Right lobe of liver (tissue), 6 donors: ENCODE data around the gene GPR155. TPM values are rescaled to one million over a fixed set of nuclear protein-coding genes. Genes with fewer than 3 reads are reported as not detected.
"Not testable (repeated sequence)": the region's sequence is repeated elsewhere in the genome, so short reads cannot be mapped to it uniquely, and the experiment has no call there.

Experiments used
- ATAC-seq, 4 donors: fragments of 200-7000 bp; cut with Tn5 transposase; one replicate each; pipeline ENCODE4 v1.9.1; 2020; ENCODE audit warnings: mild to moderate bottlenecking in 4 of 4, moderate library complexity in 4 of 4
- DNase-seq, 3 donors: peaks; one replicate each; pipeline ENCODE4 v3.0.0-alpha.2; 2020
- H3K27ac ChIP-seq, 3 donors: fragments of 200-600 bp; one replicate each; pipeline ENCODE4 v1.8.0; 2022
- H3K27me3 ChIP-seq, 2 donors: fragments of 200-600 bp; one replicate each; pipeline ENCODE4 v1.8.0; 2022
- H3K36me3 ChIP-seq, 4 donors: fragments of 200-600 bp; sonication (generic) in 1 of 4; one replicate each; pipeline versions ENCODE4 v1.5.1 to v1.8.0; 2017 to 2022; ENCODE audit warnings: control low read depth in 1 of 4
- H3K4me1 ChIP-seq, 4 donors: fragments of 200-600 bp; sonication (generic) in 1 of 4; one replicate each; pipeline versions ENCODE4 v1.5.1 to v1.8.0; 2017 to 2022; ENCODE audit warnings: control low read depth in 1 of 4
- H3K4me3 ChIP-seq, 3 donors: fragments of 200-600 bp; one replicate each; pipeline ENCODE4 v1.8.0; 2022
- H3K9me3 ChIP-seq, 4 donors: fragments of 200-600 bp; sonication (generic) in 1 of 4; one replicate each; pipeline versions ENCODE4 v1.5.1 to v1.8.0; 2017 to 2022; ENCODE audit warnings: control low read depth in 1 of 4
- POLR2A ChIP-seq: fragments of 450-650 bp; IDR thresholded peaks from one replicate; pipeline ENCODE4 v1.6.1; 2017; ENCODE audit warnings: antibody characterized with exemption, mild to moderate bottlenecking
- WGBS: methylation state at CpG from one replicate; pipeline ENCODE4 v1.1.6; 2018; ENCODE audit warnings: low coverage, low lambda C conversion rate; ENCODE audit not compliant: insufficient coverage; ENCODE audit errors: missing lambda C conversion rate; 5-methylcytosine and 5-hydroxymethylcytosine counted together
- intact Hi-C, 2 donors: fragments of 100-400 bp; cut with DNase I; formaldehyde crosslinking; loops; one replicate each; pipeline versions ENCODE4 v1.11.2 to v1.14.1; 2022
- total RNA-seq, 6 experiments: library from RNA; depleted of rRNA in 2 of 6; stranded (reverse); fragments of >200 nt in 2 of 6; fragmentation: NEBNext Ultra II Directional in 3 of 6; extraction: Animal tissue kit (Norgen Biotek cat#: 25700) in 3 of 6; gene quantifications; one replicate each; pipeline versions ENCODE4 v1.1.0 to v1.2.4, GENCODE V29; 2016 to 2023
- TF ChIP-seq, protein P1 (sequence below), 4 donors: fragments of 200-600 bp in 3 of 4; fragments of 450-650 bp in 1 of 4; IDR thresholded peaks; one replicate each; pipeline versions ENCODE4 v1.5.1 to v1.8.0; 2016 to 2022; ENCODE audit warnings: antibody characterized with exemption in 4 of 4, mild to moderate bottlenecking in 2 of 4
- donor health status: DM: no; HTN: yes; CAD: no.
- donor health status: DM: no; HTN: no; CAD: no.
- donor health status: DM: no; HTN: no; CAD: no.
- donor health status: DM: no; HTN: yes; CAD: no.
- donor health status: DM: no; HTN: yes; CAD: no.

Gene GPR155
- total RNA-seq, 6 experiments from 2014 or later, result 6.5 to 11.3 (median 7.7) TPM

DNA sequence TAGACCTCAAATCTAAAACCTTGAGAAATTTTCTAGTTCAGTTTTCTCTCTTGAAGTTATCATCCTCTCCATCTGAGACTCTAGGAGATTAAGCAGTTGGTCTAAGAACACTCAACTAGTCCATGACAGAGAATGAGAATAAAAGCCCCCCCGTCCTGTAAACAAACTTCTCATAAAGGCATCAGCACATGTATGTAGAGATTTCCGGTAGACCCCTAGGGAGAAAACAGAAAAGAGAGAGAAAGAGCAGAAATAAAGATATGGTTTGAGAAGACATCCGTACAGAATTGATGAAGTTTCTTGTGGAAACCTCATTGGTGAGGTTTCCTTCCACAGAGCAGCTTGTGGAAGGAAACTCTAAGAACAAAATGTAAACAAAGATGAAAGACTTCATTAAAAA is 3.2 kb upstream of the GPR155 start:
- 65% methylated on average over 3 of the region's 3 CpGs for WGBS
- Histone ChIP-seq H3K27me3 (no peaks in the 10 kb centered on the region), H3K27ac (no peak overlapping the region), H3K4me1 (no peaks in the 10 kb centered on the region), H3K4me3 (no peak overlapping the region), H3K36me3 (no peaks in the 10 kb centered on the region), H3K9me3 (no peaks in the 10 kb centered on the region)
- no peak for TF ChIP-seq POLR2A
- TF ChIP-seq, protein P1, sequence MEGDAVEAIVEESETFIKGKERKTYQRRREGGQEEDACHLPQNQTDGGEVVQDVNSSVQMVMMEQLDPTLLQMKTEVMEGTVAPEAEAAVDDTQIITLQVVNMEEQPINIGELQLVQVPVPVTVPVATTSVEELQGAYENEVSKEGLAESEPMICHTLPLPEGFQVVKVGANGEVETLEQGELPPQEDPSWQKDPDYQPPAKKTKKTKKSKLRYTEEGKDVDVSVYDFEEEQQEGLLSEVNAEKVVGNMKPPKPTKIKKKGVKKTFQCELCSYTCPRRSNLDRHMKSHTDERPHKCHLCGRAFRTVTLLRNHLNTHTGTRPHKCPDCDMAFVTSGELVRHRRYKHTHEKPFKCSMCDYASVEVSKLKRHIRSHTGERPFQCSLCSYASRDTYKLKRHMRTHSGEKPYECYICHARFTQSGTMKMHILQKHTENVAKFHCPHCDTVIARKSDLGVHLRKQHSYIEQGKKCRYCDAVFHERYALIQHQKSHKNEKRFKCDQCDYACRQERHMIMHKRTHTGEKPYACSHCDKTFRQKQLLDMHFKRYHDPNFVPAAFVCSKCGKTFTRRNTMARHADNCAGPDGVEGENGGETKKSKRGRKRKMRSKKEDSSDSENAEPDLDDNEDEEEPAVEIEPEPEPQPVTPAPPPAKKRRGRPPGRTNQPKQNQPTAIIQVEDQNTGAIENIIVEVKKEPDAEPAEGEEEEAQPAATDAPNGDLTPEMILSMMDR (IDR thresholded peaks at IDR 0.05), result no peak
- no peak for ATAC-seq
- intact Hi-C loops, result no loop called here
- DNase-seq, result no peak

- H3K4me1 ChIP-seq, H3K36me3 ChIP-seq, H3K9me3 ChIP-seq, ATAC-seq, intact Hi-C loops, H3K27ac ChIP-seq, H3K27me3 ChIP-seq, DNase-seq, H3K4me3 ChIP-seq: not testable (repeated sequence)
- WGBS, result 93% methylated on average over 8 of the region's 10 CpGs
These were observed 2.7 kb upstream of the GPR155 start for GRCh38 chr2:174489520-174489919.

- no peaks in the 10 kb centered on the region for H3K27me3 ChIP-seq
- no peak for TF ChIP-seq POLR2A
- TF ChIP-seq, protein P1 (IDR thresholded peaks at IDR 0.05), result no peak
- H3K27ac ChIP-seq, result peak overlapping the region in 2 of 3 donors; percentile 80 to 83
- WGBS, result 90% methylated on average over 7 of the region's 8 CpGs
- no peaks in the 10 kb centered on the region for H3K4me1 ChIP-seq
- peak overlapping the region; percentile 36 to 88 (median 58) for H3K4me3 ChIP-seq
- DNase-seq, result no peak
- intact Hi-C loops, result no loop called here
- ATAC-seq, result no peak
- H3K36me3 ChIP-seq, result no peaks in the 10 kb centered on the region
- H3K9me3 ChIP-seq, result no peaks in the 10 kb centered on the region
These were observed 962 bp upstream of the GPR155 start for GRCh38 chr2:174487820-174488162.

- H3K27ac ChIP-seq, result peak overlapping the region; percentile 57 to 83 (median 80)
- TF ChIP-seq, protein P1 (IDR thresholded peaks at IDR 0.05), result no peak
- TF ChIP-seq POLR2A, result peak; percentile 15
- intact Hi-C loops, result no loop called here
These were observed 435 bp upstream of the GPR155 start for GRCh38 chr2:174487108-174487819.

GRCh38 chr2:174485788-174486562 is 854 bp downstream of the GPR155 start:
- no peaks in the 10 kb centered on the region for H3K9me3 ChIP-seq
- H3K4me3 ChIP-seq, result peak overlapping the region; percentile 88 to 93 (median 88)
- H3K36me3 ChIP-seq, result no peaks in the 10 kb centered on the region
- intact Hi-C loops, result no loop called here
- TF ChIP-seq, protein P1 (IDR thresholded peaks at IDR 0.05), result no peak
- TF ChIP-seq POLR2A, result no peak
- no peaks in the 10 kb centered on the region for H3K4me1 ChIP-seq
- 7% methylated on average over 23 of the region's 23 CpGs for WGBS
- ATAC-seq (peak; percentile 2 to 25 (median 9)), DNase-seq (peak in 1 of 3 donors; percentile 40)
- peak overlapping the region; percentile 52 to 82 (median 72) for H3K27ac ChIP-seq
- H3K27me3 ChIP-seq, result no peaks in the 10 kb centered on the region

More at GRCh38 chr2:174487108-174487819, 435 bp upstream of the GPR155 start:
- ATAC-seq (peak; percentile 97 to 99 (median 98)), DNase-seq (peak; percentile 100)
- no peaks in the 10 kb centered on the region for H3K9me3 ChIP-seq
- H3K27me3 ChIP-seq, result no peaks in the 10 kb centered on the region
- peak overlapping the region; percentile 88 to 93 (median 88) for H3K4me3 ChIP-seq
- 1% methylated on average over 17 of the region's 36 CpGs for WGBS
- H3K4me1 ChIP-seq, result no peaks in the 10 kb centered on the region
- no peaks in the 10 kb centered on the region for H3K36me3 ChIP-seq

DNA sequence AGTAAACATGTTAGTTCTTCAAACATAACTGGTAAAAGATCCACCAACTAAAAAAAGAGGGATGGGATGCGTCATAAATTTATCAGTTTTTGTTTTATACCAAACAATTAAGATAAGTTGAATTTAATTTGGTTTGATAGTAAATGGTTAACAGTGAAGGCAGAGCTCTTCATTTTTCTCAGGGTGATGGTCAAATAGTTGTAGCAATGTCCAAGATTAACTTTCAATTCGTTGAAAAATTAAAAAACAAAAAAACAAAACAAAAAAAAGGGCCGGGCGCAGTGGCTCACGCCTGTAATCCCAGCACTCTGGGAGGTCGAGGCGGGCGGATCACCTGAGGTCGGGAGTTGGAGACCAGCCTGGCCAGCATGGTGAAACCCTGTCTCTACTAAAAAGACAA is 1.8 kb downstream of the GPR155 start:
- H3K27ac ChIP-seq, ATAC-seq, H3K4me3 ChIP-seq, H3K36me3 ChIP-seq, H3K27me3 ChIP-seq, H3K4me1 ChIP-seq, intact Hi-C loops, DNase-seq, H3K9me3 ChIP-seq: not testable (repeated sequence)
- WGBS, result 77% methylated on average over 9 of the region's 9 CpGs
